ENCODE data around the gene PAGR1.

DNA sequence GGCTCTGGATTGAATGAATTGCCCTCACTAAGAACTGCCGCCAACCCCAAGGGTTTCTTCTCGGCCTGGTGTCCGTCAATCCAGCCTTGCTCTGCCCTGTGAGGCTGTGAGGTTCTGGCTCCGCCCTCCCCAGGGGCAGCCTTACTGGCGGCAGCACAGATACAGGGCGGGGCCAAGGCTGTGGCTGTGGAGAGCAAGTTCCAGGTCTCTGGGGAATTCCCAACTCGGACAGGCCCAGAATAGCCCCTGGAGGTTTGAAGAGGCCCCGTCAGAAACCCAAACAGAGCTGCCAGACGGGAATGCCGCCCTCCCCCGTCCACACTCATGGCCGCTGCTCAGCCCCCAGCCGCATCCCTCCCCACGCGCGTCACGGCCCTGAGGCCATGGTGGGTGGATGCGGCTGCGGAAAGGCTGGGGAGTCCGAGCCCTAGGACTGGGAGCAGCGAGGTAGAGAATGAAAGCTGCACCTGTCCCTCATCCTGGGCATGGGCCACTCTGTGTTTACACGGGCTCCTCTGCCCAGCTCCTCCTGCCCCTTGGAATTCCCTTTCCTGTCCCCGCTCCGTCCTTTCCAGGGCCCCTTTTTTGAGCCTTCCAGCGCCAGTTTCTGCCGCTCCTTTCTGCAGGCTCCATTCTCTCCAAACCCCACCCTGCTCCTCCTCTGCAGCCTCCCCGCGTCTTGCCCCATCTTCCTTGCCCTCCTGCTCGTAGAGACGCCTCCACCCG lies 4.6 kb upstream of the PAGR1 start:
- TF ChIP-seq, protein P1, sequence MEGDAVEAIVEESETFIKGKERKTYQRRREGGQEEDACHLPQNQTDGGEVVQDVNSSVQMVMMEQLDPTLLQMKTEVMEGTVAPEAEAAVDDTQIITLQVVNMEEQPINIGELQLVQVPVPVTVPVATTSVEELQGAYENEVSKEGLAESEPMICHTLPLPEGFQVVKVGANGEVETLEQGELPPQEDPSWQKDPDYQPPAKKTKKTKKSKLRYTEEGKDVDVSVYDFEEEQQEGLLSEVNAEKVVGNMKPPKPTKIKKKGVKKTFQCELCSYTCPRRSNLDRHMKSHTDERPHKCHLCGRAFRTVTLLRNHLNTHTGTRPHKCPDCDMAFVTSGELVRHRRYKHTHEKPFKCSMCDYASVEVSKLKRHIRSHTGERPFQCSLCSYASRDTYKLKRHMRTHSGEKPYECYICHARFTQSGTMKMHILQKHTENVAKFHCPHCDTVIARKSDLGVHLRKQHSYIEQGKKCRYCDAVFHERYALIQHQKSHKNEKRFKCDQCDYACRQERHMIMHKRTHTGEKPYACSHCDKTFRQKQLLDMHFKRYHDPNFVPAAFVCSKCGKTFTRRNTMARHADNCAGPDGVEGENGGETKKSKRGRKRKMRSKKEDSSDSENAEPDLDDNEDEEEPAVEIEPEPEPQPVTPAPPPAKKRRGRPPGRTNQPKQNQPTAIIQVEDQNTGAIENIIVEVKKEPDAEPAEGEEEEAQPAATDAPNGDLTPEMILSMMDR (CRISPR knock-in tag; IDR thresholded peaks at IDR 0.05), result peak; percentile 4; the same call in 1 of the 2 replicates
- TF ChIP-seq KAT8 (CRISPR knock-in tag; IDR thresholded peaks at IDR 0.05) (no peak; the same call in 1 of the 2 replicates), POLR2A (IDR thresholded peaks at IDR 0.05; ENCODE audit: insufficient read depth in 1 of 2, low read depth in 2 of 2, low read length in 2 of 2) (no peak; a peak in 1 of 4 replicates), SYNCRIP (IDR thresholded peaks at IDR 0.05; ENCODE audit: insufficient read depth, low read depth, low read length) (no peak), PHF8 (CRISPR knock-in tag; IDR thresholded peaks at IDR 0.05) (peak; percentile 62; the same call in 1 of the 2 replicates), FOXP1 (IDR thresholded peaks at IDR 0.05) (no peak), FOXP1 (CRISPR knock-in tag; IDR thresholded peaks at IDR 0.05) (0 out of 2 replicates have a peak, but pooled peaks have one; percentile 6)
- TF ChIP-seq, protein P2, sequence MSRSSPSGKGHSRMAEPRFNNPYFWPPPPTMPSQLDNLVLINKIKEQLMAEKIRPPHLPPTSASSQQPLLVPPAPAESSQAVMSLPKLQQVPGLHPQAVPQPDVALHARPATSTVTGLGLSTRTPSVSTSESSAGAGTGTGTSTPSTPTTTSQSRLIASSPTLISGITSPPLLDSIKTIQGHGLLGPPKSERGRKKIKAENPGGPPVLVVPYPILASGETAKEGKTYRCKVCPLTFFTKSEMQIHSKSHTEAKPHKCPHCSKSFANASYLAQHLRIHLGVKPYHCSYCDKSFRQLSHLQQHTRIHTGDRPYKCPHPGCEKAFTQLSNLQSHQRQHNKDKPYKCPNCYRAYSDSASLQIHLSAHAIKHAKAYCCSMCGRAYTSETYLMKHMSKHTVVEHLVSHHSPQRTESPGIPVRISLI (CRISPR knock-in tag; IDR thresholded peaks at IDR 0.05; ENCODE audit: borderline replicate concordance), result no peak

All from HepG2 (cell line).